ENCODE results near the gene KCNAB2.

KCNAB2 gene

DNA sequence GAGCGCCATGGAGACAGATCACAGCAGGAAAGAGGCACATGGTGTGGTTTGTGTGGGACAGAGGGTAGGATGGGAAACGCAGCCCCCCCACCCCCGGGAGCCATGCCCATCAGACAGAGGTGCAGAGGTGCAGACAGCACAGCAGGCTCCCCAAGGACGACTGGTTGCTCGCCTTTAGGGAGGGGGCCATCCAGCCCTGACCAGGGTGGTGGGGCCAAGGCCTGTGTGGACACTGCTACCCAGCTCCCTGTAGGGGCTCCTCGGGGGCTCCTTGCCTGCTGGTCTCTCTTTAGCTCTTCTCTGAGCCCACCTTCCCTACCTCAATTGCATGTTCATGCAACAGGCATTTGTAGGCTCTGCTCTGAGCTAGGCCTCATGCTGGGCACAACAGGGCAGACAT is 3.7 kb downstream of the KCNAB2 start:
- ChIA-PET POLR2A (no interaction called here), CTCF (interaction anchor here (1.3 to 6.1 kb wide), 3 partner anchors 15 to 196 kb away, joined by 3 to 90 read pairs (median 4); partner anchors contain the start of gene HES3)
- TF ChIP-seq, protein P1, sequence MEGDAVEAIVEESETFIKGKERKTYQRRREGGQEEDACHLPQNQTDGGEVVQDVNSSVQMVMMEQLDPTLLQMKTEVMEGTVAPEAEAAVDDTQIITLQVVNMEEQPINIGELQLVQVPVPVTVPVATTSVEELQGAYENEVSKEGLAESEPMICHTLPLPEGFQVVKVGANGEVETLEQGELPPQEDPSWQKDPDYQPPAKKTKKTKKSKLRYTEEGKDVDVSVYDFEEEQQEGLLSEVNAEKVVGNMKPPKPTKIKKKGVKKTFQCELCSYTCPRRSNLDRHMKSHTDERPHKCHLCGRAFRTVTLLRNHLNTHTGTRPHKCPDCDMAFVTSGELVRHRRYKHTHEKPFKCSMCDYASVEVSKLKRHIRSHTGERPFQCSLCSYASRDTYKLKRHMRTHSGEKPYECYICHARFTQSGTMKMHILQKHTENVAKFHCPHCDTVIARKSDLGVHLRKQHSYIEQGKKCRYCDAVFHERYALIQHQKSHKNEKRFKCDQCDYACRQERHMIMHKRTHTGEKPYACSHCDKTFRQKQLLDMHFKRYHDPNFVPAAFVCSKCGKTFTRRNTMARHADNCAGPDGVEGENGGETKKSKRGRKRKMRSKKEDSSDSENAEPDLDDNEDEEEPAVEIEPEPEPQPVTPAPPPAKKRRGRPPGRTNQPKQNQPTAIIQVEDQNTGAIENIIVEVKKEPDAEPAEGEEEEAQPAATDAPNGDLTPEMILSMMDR (IDR thresholded peaks at IDR 0.05; ENCODE audit: insufficient read depth, low read length, missing control alignments) = no peak
- H3K4me3 ChIP-seq (ENCODE audit: low read depth, low read length) = no peak overlapping the region
- no peak for DNase-seq (ENCODE audit: low read depth, low spot score)

DNA sequence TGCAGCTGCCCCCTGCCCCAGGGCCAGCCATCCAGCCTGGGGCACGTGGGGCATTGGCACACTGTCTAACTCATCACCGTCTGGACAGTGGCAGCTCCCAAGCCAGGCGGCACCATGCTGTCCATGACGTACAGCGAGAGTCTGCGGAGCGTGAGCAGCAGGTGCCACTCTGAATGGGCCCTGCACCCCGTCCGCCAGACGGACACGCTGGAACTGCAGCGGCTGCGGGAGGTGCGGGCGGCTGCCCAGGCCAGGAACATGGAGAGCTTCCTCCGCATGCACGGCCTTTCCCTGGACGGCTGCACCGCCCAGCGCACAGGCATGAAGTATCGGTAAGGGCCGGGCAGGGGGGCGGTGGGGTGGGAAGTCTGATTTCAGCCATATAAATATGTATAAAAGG is 5.7 kb downstream of the KCNAB2 start:
- ChIA-PET CTCF (interaction anchor here (6.1 kb wide), 1 partner anchor 194 kb away, joined by 90 read pairs; the partner anchor contains the start of gene HES3), POLR2A (no interaction called here)
- no peak for DNase-seq (ENCODE audit: low read depth, low spot score)
- no peak overlapping the region for H3K4me3 ChIP-seq (ENCODE audit: low read depth, low read length)
- TF ChIP-seq, protein P1 (IDR thresholded peaks at IDR 0.05; ENCODE audit: insufficient read depth, low read length, missing control alignments) = no peak

DNA sequence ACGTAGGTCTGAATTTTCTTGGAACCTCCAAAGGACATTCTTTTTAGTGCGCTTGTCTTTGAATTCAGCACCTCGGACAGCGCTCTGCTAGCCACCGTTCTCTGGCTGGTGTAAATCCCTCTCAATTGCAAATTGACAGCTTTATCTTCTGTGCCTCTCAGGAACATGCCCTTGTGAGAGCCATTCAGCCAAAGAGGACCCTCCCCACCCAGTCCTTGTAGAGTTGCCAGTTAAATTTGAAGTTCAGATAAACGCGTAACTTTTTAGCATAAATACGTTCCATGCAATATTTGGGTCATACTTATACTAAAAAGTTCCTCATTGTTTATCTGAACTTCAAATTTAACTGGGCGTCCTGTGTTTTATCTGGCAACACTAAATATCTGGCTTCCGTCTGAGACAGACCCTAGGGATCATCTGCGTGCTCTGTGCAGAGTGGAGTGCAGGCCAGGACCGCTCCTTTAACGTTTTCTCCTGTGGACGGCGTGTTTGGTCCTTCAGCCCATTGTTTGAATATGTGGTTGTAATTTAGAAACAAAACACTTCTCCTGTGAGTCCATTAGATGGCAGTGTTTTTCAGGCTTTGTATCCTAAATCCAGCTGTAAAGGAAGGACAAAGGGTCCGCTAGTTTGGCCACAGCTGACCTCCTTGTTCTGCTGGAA is 7.0 kb downstream of the KCNAB2 start:
- DNase-seq (ENCODE audit: low read depth, low spot score) = no peak
- H3K4me3 ChIP-seq (ENCODE audit: low read depth, low read length) = no peak overlapping the region
- CTCF ChIA-PET = interaction anchor here (0.7 to 6.1 kb wide), 15 partner anchors 8 to 291 kb away, joined by 3 to 90 read pairs (median 4); partner anchors contain the start of gene HES3
- POLR2A ChIA-PET = interaction anchor here (0.6 kb wide), 1 partner anchor 1139 kb away, joined by 3 read pairs; no protein-coding TSS in a partner anchor
- TF ChIP-seq, protein P1 (IDR thresholded peaks at IDR 0.05; ENCODE audit: insufficient read depth, low read length, missing control alignments) = peak; percentile 42

DNA sequence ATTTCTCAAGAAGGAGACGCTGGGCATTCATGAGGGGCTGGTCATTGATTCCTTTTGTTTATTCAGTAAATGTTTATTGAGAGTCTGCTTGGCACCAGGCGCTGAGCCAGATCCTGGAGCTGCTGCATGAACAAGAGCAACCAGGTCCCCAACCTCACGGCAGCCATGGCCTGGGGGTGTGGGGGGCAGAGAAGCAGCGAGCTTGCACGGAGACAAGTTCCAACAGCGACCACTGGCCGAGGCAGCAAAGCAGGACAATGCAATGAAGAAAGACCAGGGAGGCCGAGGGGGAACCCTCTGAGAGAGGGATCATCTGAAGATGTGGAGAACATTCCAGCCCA is 7.5 kb downstream of the KCNAB2 start:
- no peak for DNase-seq (ENCODE audit: low read depth, low spot score)
- CTCF ChIA-PET = interaction anchor here (0.7 to 6.1 kb wide), 14 partner anchors 8 to 291 kb away, joined by 3 to 90 read pairs (median 4); partner anchors contain the start of gene HES3
- TF ChIP-seq, protein P1 (IDR thresholded peaks at IDR 0.05; ENCODE audit: insufficient read depth, low read length, missing control alignments) = no peak
- no peak overlapping the region for H3K4me3 ChIP-seq (ENCODE audit: low read depth, low read length)
- POLR2A ChIA-PET = interaction anchor here (0.6 kb wide), 1 partner anchor 1139 kb away, joined by 3 read pairs; no protein-coding TSS in a partner anchor

DNA sequence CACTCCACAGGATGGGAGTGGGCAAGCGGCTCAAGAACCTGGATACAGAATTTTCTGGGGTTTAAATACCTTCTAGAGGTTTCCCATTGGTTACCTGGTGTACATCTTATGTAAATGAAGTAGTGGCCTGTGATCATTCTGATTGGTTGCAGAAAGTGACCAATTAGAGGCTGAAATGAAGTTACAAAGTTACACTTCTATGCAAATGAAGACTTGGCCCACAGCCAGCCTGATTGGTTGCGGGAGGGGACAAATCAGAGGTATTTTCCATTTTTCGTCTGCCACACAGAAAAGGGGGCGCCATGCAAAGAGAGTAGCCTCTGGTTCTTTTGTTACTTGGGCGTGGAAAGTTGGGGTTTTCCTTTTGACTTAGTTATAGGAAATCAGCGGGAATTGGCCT is 8.9 kb downstream of the KCNAB2 start:
- ChIA-PET CTCF (interaction anchor here (6.1 kb wide), 1 partner anchor 191 kb away, joined by 90 read pairs; the partner anchor contains the start of gene HES3), POLR2A (no interaction called here)
- H3K4me3 ChIP-seq (ENCODE audit: low read depth, low read length) = no peak overlapping the region
- no peak for DNase-seq (ENCODE audit: low read depth, low spot score)
- TF ChIP-seq, protein P1 (IDR thresholded peaks at IDR 0.05; ENCODE audit: insufficient read depth, low read length, missing control alignments) = no peak

DNA sequence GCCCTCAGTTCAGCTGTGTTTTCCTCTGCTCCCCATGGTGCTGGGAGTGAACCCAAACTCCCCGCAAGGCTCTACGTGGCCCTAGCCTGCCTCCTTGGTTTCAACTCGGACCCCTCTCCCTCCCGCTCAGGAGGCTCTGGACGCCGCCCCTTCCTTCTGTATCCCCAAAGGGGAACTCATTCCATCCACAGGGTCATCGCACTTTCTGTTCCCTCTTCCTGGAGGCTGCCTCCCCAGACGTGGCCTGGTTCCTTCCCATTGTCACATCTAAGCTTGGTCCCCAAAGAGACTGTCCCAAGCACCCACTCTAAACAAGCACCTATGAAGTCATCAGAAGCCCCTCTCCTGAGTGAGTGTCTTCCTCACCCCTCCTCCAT is 10.9 kb downstream of the KCNAB2 start:
- POLR2A ChIA-PET = no interaction called here
- no peak for DNase-seq (ENCODE audit: low read depth, low spot score)
- H3K4me3 ChIP-seq (ENCODE audit: low read depth, low read length) = no peak overlapping the region
- TF ChIP-seq, protein P1 (IDR thresholded peaks at IDR 0.05; ENCODE audit: insufficient read depth, low read length, missing control alignments) = no peak
- CTCF ChIA-PET = interaction anchor here (1.0 to 1.1 kb wide), 2 partner anchors 12 to 188 kb away, joined by 3 read pairs; no protein-coding TSS in a partner anchor

Data from AG04449 (cell line).